GM10248 (cell line): ENCODE results near the gene FOXL2.
A peak's percentile ranks its signal among the peaks of the same experiment; 100 is the strongest.

ENCODE experiments used
- CTCF ChIA-PET: fragments of 300-600 bp; sonication (Branson Sonifier 250); formaldehyde crosslinking; extraction: SDS; loops from one replicate; lab custom pipeline; 2021; ENCODE audit warnings: antibody characterized with exemption; lab: Yijun Ruan, JAX
- POLR2A ChIA-PET: fragments of 350-650 bp; sonication (Branson Sonifier 250); formaldehyde crosslinking; extraction: SDS; loops from one replicate; lab custom pipeline; 2020; ENCODE audit warnings: antibody characterized with exemption; lab: Yijun Ruan, JAX
- DNase-seq: peaks from one replicate; pipeline ENCODE4 v3.0.0; 2012; ENCODE audit errors: extremely low spot score
- CTCF ChIP-seq: IDR thresholded peaks from 2 replicates; pipeline ENCODE4 v1.5.1; 2012; ENCODE audit warnings: mild to moderate bottlenecking, low read depth; ENCODE audit errors: extremely low read depth, missing control alignments, control extremely low read depth

FOXL2 gene

GRCh38 chr3:138939561-138940241 is 7.2 kb downstream of the FOXL2 start:
- ChIA-PET POLR2A (no interaction called here), CTCF (interaction anchor here (1.0 to 3.8 kb wide), 3 partner anchors 8 to 15 kb away, joined by 4 to 21 read pairs (median 5); no protein-coding TSS in a partner anchor)
- DNase-seq, result peak; percentile 17
- no peak for TF ChIP-seq CTCF

- ChIA-PET CTCF (interaction anchor here (0.9 to 3.8 kb wide), 2 partner anchors 13 to 15 kb away, joined by 3 to 21 read pairs; no protein-coding TSS in a partner anchor), POLR2A (no interaction called here)
- TF ChIP-seq CTCF, result no peak
- no peak for DNase-seq
Measured at GRCh38 chr3:138938877-138939560, 7.9 kb downstream of the FOXL2 start.

GRCh38 chr3:138938056-138938876 is 8.7 kb downstream of the FOXL2 start:
- no peak for TF ChIP-seq CTCF
- ChIA-PET CTCF (interaction anchor here (0.9 to 3.8 kb wide), 2 partner anchors 14 kb away, joined by 3 to 21 read pairs; no protein-coding TSS in a partner anchor), POLR2A (no interaction called here)
- DNase-seq, result peak; percentile 15

- ChIA-PET CTCF (interaction anchor here (7.7 kb wide), 1 partner anchor 15 kb away, joined by 178 read pairs; no protein-coding TSS in a partner anchor), POLR2A (no interaction called here)
- DNase-seq, result no peak
Measured at GRCh38 chr3:138937690-138938055, 9.3 kb downstream of the FOXL2 start.

GRCh38 chr3:138936741-138937689 is 9.9 kb downstream of the FOXL2 start:
- POLR2A ChIA-PET, result no interaction called here
- DNase-seq, result no peak
- no peak for TF ChIP-seq CTCF
- CTCF ChIA-PET, result interaction anchor here (1.0 to 7.7 kb wide), 33 partner anchors 8 to 909 kb away, joined by 3 to 178 read pairs (median 6); partner anchors contain the start of genes CEP70, FOXL2 and FOXL2NB

More at GRCh38 chr3:138937690-138938055, 9.3 kb downstream of the FOXL2 start:
- no peak for TF ChIP-seq CTCF
